Breast epithelium (tissue), 3 donors: Measurements from ENCODE around the gene SOS1.

Source experiments
- POLR2A ChIP-seq: fragments of 450-650 bp; IDR thresholded peaks from one replicate; pipeline ENCODE4 v1.6.1; 2016; ENCODE audit warnings: antibody characterized with exemption, mild to moderate bottlenecking, moderate library complexity
- POLR2AphosphoS5 ChIP-seq, 3 donors: sonication (generic); formaldehyde crosslinking; IDR thresholded peaks; one replicate each; pipeline ENCODE4 v1.6.1; 2017; ENCODE audit warnings: antibody characterized with exemption in 3 of 3
- TF ChIP-seq, protein P1 (sequence below), 3 donors: fragments of 450-650 bp; IDR thresholded peaks; one replicate each; pipeline ENCODE4 v1.5.1; 2016 to 2017; ENCODE audit warnings: antibody characterized with exemption in 3 of 3, mild to moderate bottlenecking in 3 of 3, moderate library complexity in 3 of 3

DNA sequence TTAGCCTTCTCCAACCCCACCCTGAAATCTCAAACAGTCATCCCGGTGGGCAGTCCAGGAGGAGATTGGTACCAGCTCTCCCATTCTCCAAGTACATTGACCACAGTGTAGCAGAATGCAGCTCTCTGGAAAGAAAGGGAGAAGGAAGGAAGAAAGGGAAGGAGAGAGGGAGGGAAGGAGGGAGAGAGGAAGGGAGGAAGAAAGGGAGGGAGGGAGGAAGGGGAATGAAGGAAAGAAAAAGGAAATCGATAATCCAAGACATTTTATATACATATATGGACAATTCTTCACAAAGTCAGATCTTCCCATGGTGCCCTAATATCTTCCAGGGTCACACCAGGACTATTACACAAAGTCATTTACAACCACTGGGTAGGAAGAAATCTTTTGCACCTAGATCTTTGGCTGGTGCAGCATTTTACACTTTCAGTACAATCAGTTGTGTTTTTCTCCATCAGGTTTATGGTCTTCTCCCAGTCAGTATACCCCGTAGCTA, 172.4 kb downstream of the SOS1 start:
- TF ChIP-seq, protein P1, sequence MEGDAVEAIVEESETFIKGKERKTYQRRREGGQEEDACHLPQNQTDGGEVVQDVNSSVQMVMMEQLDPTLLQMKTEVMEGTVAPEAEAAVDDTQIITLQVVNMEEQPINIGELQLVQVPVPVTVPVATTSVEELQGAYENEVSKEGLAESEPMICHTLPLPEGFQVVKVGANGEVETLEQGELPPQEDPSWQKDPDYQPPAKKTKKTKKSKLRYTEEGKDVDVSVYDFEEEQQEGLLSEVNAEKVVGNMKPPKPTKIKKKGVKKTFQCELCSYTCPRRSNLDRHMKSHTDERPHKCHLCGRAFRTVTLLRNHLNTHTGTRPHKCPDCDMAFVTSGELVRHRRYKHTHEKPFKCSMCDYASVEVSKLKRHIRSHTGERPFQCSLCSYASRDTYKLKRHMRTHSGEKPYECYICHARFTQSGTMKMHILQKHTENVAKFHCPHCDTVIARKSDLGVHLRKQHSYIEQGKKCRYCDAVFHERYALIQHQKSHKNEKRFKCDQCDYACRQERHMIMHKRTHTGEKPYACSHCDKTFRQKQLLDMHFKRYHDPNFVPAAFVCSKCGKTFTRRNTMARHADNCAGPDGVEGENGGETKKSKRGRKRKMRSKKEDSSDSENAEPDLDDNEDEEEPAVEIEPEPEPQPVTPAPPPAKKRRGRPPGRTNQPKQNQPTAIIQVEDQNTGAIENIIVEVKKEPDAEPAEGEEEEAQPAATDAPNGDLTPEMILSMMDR (IDR thresholded peaks at IDR 0.05): no peak
- TF ChIP-seq POLR2A (no peak), POLR2AphosphoS5 (IDR thresholded peaks at IDR 0.05) (no peak)
